Measurements from ENCODE around the gene HOXC9.

The HOXC9 gene

GRCh38 chr12:54000116-54001114, at the start of gene HOXC9:
HOXC9 (plus strand) TSS chr12:54000161; CDS start chr12:54000189, 28 bp downstream.
- no peak for DNase-seq

- no peak for DNase-seq
Measured at GRCh38 chr12:53950437-53950773, 49.6 kb upstream of the HOXC9 start.

- DNase-seq = no peak
Measured at GRCh38 chr12:53950789-53951576, 49.0 kb upstream of the HOXC9 start.

GRCh38 chr12:53951577-53952334, 48.2 kb upstream of the HOXC9 start:
- no peak for DNase-seq

DNA sequence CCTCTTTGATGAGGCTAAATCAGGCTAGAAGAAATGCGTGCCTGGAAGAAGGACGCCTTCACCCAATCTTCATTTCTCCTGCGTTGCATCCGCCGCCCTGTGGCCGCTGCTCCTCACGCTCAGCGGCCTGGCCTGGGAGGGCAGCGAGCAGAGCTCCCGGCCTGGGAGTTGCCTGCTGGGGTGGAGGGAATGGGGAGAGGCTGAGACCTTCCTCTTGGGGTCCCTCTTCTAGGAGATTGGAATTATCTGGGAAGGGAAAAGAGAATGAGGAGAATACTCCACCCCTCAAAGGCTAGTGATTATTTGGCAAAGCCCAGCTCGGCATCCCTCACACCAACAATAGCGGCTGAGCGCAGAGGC, 47.6 kb upstream of the HOXC9 start:
- DNase-seq = no peak

GRCh38 chr12:53952871-53953734, 46.9 kb upstream of the HOXC9 start:
- no peak for DNase-seq

GRCh38 chr12:53953831-53954693, 45.9 kb upstream of the HOXC9 start:
- no peak for DNase-seq

- DNase-seq = no peak
Measured at GRCh38 chr12:53954694-53955035, 45.3 kb upstream of the HOXC9 start, which contains the start of gene HOXC12. HOXC12 (plus strand) TSS chr12:53954903; CDS start chr12:53954930, 27 bp downstream.

DNA sequence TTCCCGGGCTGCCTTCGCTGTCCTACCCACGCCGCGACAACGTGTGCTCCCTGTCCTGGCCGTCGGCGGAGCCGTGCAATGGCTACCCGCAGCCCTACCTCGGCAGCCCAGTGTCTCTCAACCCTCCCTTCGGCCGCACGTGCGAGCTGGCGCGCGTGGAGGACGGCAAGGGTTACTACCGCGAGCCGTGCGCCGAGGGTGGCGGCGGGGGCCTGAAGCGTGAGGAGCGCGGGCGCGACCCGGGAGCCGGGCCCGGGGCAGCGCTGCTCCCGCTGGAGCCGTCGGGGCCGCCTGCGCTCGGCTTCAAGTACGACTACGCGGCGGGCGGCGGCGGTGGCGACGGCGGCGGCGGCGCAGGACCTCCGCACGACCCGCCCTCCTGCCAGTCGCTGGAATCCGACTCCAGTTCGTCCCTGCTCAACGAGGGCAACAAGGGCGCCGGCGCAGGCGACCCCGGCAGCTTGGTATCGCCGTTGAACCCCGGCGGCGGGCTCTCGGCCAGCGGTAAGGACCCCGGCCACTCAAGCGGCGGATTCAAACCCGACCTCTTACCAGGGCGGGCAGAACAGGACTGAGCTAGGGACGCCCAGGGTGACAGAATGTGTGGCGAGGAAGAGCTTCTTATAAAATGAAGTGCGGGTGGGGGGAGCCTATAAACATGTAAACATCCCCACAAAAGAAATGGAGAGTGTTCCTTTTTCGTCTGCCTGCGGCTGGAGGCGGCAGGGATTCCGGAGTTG, 44.8 kb upstream of the HOXC9 start:
- DNase-seq = no peak

DNA sequence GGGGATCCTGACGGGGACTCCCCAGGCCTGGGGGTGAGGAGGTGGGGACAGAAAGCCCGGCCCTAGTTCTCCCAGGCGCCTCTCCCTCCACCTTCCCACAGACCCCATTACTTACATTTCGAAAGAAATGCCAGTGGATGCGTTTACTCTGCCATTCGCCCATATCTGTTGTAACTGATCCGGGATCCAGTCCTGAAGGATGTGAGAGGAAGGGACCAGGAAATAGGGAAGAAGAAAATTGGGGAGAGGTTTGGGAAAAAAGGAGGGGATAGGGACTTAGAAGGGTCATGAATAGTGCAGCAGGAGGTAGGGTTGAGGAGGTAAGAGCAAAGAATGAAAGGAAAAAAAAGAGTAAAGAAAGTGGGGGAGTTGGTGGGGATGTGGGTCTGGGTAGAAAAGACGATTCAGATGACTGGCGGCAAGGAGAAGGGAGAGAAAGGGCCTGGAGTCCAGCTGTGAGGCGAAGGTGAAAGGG, 44.1 kb upstream of the HOXC9 start:
- DNase-seq = no peak

- no peak for DNase-seq
Measured at GRCh38 chr12:53956251-53956887, 43.6 kb upstream of the HOXC9 start.

GRCh38 chr12:53956914-53957536, 42.9 kb upstream of the HOXC9 start:
- DNase-seq = no peak

GRCh38 chr12:53958128-53958527, 41.8 kb upstream of the HOXC9 start:
- no peak for DNase-seq

DNA sequence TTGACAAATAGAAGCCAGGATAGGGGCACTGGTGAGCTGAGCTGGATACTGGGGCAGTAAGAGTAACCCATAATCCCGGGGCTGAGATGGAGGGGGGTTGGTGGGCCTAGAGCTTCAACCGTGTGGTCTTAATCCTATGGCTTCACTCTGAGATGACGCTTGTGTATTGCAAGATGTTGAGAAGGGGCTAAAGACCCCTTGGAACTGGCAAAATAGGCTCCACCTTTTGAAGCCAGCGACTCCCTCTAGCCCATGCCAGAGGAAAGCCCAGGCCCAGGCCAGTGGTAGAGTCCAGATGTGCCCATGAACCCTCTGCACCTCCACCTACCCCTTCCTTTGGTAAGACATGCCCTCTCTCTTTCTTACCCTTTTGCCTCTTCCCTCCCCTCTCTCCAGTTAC, 40.6 kb upstream of the HOXC9 start:
- no peak for DNase-seq

GRCh38 chr12:53960187-53961024, 39.6 kb upstream of the HOXC9 start:
- no peak for DNase-seq

DNA sequence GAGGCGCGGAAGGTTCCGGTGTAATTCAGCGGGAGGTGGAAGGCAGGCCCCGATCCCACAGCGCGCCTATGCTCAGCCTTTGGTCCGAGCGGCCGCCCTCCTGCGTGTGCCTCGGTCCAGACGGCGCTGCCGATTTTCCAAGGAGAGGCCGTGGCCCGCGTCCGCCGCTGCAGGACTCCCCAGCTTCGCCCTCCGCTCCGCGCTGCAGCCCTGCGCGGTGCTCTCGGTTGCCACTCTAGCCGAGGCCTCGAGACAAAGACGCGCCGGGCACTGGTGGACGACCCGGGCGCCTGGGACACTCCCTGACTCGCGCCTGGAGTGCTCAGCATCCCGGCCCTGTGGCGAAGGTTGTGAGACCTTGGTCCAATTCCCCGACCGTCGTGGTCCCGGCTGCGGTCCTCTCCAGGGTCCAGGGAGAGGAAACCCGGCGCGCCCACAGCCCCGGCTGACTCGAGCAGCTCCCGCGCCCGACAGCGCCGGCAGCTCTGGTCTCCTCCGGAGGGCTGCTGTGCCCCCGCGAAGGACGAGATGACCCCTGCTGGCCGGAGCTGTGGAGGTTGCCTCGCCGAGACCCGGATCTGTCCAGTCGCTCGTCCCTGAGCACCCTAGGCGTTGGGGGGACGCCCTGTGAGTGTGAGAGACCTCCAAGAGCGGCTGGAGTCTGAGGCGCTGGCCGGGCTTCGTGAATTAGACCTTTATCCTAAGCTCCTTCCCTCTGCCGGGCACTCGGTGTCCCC, 38.8 kb upstream of the HOXC9 start:
- DNase-seq = no peak

DNA sequence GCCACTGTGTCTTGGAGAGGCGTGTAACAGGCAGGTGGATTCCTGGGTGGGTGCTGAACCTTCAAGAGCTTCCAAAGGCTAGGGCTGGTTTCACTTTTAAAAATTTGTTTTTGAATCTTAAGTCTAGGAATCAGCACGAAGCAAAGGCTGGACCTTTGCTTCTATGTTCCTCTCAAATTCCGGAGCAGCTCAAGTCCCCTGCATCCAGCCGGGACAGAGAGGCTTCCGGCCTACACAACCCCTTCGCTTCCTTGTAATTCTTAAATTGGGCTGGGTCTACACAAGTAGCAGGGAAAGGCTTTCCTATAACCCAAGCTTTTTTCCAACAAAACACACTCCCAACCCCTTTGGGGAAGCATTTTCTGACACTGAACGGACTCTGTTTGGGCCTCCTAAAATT, 37.0 kb upstream of the HOXC9 start:
- DNase-seq = no peak

Data from OCI-M1 (cell line).